Activated effector memory CD4-positive, alpha-beta T cell treated with Interleukin-2 at 50 U/mL for 16 hours (primary cell): Measurements from ENCODE around the gene COL6A1.

Experiments
- DNase-seq: peaks from one replicate; pipeline ENCODE4 v3.0.0-alpha.2; 2020

Gene COL6A1

GRCh38 chr21:46006547-46007491, 25.2 kb downstream of the COL6A1 start:
- no peak for DNase-seq

DNA sequence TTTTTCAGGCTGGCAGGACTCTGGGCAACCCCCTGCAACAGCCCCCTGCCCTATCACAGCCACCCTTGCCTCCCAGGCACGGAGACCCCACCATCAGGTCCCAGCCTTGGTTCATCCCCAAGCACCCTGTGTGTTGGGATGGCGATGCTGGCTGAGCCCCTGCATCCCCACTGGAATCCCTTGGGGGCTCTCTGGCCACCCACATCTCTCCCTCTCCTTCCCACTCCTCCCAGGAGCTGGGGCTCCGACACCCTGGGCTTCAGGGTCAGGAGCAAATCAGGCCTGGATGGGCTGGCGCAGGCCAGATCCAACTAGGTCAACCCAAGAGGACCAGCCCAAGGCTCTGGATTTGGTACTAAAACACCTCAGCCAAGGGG, 25.9 kb downstream of the COL6A1 start:
- DNase-seq, result no peak

- DNase-seq, result no peak
Measured at GRCh38 chr21:46008893-46009621, 27.5 kb downstream of the COL6A1 start.

GRCh38 chr21:46009951-46010705, 28.6 kb downstream of the COL6A1 start:
- DNase-seq, result no peak

DNA sequence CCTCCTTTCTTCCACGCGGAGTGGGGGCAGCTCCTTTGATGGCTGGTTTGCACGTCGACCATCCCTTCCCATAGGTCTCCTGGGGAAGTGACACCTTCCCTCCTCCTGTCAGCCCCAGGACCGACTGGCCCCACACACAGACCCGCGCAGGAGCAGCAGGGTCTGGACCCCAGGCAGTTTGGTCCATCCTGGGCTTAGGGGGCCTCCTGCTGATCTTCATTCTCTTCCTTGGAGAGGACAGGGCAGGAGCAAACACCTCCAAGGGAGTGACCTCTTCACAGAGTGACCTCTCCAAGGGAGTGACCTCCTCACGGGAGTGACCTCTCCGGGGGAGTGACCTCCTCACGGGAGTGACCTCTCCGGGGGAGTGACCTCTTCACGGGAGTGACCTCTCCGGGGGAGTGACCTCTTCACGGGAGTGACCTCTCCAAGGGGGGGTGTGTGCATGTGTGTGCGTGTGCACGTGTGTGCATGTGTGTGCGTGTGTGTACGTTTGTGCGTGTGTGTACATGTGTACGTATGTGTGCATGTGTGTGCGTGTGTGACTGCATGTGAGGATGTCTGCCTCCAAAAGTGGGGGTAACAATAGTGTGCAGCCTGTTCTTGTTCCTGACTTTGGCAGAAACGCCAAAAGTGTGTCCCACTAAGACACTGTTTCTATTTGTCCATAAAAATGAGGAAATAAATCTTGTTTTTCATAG, 29.8 kb downstream of the COL6A1 start:
- no peak for DNase-seq

DNA sequence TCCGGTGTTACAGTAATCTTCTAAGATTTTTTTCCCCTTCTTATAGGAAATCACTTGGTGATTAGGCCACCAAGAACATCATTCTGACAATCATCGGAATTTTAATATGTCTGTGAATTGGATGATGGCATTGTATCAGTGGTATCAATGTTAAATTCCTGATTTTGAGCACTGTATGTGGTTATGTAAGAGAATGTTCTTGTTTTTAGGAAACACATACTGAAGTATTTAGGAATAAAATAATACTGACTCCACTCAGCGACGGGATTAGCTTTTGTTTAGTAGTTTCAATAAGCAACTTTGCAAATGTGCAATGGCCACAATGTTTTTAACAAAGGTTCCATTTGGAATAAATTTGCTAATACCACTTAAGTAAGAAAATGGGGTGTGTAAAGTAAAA, 30.6 kb downstream of the COL6A1 start:
- no peak for DNase-seq

DNA sequence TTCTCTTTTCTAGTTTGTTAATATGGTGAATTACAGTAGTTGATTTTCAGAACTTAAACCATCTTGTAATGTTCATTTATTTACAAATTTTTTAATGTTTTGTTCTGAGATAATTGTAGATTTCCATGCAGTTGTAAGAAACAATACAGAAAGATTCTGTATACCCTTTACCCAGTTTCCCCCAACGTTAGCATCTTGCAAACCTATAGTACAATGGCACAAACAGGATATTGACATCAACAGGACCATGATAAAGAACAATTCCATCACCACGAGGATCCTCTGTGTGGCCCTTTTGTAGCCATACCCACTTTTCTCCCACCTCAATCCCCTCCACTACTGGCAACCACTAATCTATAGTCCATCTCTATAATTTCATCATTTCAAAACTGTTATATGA, 33.3 kb downstream of the COL6A1 start:
- DNase-seq, result no peak

DNA sequence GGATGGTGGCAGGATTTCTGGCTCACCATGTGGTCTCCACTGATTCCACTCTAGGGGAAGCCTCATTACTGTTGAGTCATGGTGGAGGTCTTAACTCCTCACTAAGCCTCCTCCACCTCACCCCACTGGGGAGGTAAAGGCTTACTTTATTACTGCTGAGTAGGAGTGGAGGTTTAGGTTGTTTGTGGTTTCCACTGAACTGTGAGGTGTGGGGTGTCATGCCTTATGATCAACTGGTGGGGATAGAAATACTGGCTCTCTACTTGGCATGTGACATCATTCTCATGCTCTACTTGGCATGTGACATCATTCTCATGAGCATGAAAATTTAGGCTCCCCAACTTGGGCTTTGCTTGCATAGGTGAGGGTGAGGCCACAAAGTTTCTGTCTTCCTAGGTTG, 35.6 kb downstream of the COL6A1 start:
- DNase-seq, result no peak

DNA sequence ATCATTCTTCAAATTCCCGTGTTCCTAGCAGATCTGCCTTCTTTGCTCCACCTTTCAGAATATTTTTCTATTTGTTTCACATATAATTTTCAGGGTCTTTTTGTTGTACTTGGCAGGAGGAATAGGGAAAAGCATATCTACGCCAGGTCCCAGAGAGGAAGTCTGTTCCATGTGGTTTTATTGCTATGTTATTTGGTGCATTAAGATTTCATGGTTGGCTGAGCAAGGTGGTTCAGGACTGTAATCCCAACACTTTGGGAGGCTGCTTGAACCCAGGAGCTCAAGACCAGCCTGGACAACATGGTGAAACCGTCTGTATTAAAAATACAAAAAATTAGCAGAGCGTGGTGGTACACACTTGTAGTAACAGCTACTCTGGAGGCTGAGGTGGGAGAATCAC, 36.1 kb downstream of the COL6A1 start:
- DNase-seq, result no peak

- no peak for DNase-seq
Measured at GRCh38 chr21:46018615-46019014, 37.0 kb downstream of the COL6A1 start.

DNA sequence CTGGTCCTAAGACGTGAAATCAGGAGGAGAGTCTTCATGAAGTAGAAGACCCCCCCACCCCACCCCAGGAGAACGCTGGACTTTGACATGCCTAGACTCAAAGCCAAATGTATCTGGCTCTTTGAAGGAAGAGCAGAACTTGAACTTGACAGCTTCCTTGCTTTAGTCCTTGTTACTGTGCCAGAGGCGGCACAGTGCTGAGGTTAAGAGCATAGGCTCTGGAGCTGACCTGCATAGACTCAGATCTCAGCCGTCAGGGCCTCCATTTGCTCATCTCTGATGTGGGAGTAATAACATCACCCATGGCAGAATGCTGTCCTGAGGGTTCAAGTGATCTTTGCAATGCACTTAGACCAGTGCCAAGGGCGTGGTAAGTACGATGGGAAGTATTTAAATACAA, 39.0 kb downstream of the COL6A1 start:
- DNase-seq, result no peak

GRCh38 chr21:46021398-46021797, 39.8 kb downstream of the COL6A1 start:
- no peak for DNase-seq

DNA sequence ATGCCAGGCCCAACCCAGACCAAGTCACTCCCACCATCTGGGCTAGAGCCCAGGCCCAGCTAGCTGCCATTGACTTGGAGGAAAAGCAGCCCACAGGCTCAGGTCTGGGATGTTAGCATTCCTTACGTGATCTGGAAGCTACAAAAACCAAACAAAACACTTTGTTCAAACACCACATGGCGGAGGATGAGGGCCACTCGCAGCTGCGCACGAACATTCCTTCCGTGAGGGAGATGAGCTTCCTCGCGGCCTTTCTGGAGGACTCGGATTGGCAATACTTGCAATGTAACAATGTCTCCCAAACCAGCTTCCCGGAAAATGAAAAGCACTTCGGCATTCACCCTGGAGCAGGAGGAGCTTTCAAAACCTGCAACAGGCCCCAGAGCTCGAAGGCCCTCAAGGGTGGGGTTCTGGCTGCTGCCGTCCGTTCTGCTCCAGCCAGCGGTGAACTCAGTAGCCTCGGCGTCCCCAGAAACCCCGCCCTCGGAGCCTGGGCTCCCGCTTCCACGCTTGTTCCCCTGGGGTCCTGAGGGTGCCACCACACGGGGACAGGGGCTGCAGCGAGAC, 40.5 kb downstream of the COL6A1 start:
- no peak for DNase-seq

- no peak for DNase-seq
Measured at GRCh38 chr21:46022551-46023525, 41.3 kb downstream of the COL6A1 start.

DNA sequence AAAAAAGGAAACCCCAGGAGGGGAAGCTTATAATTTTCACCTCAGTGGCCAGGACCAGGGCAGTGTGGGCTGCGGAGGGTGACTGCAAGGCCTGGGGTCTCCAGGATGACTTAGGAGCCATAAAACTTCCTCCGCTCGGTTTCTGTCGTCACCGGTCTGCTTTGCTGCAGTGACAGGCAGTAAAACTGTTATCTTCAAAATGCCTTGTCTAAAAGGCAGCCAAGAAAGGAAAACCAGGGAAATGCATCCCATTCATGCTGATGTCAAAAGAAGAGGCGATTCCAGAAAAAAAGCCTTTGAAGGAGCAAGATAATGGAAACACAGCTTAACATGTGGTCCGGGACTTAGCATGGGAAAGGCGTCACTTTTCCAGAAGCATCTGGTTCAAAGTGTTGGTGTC, 42.0 kb downstream of the COL6A1 start:
- DNase-seq, result no peak

- DNase-seq, result no peak
Measured at GRCh38 chr21:46024141-46024540, 42.6 kb downstream of the COL6A1 start.

DNA sequence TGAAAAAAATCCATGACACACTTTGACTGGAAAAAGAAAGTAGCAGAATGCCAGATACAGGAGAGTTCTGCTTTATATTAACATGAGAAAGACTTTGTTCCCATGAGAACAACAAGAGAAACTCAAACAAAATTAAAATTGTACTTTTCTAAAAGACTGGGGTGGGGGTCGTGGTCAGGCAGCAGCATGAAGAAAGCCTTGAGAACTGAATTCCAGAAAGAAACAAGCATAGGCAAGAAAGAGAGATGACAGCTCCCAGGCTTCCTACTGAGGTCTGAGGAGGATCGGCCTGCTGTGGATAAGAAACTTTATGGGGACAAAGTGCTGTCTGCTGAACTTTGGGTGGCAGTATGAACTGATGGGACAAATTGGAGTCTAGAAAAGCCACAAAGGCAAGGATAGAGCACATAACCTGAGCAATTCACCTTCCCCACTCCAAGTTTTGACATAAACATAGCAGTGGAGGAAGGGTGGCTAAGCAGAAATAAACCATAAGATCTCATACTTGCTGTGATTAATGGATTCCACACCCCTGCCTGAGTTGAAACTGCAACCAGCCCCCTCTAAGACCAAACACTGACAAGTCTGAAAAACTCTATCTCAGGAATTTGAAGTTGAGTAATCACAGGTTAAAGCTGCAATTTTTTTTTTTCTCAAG, 43.7 kb downstream of the COL6A1 start:
- DNase-seq, result no peak

DNA sequence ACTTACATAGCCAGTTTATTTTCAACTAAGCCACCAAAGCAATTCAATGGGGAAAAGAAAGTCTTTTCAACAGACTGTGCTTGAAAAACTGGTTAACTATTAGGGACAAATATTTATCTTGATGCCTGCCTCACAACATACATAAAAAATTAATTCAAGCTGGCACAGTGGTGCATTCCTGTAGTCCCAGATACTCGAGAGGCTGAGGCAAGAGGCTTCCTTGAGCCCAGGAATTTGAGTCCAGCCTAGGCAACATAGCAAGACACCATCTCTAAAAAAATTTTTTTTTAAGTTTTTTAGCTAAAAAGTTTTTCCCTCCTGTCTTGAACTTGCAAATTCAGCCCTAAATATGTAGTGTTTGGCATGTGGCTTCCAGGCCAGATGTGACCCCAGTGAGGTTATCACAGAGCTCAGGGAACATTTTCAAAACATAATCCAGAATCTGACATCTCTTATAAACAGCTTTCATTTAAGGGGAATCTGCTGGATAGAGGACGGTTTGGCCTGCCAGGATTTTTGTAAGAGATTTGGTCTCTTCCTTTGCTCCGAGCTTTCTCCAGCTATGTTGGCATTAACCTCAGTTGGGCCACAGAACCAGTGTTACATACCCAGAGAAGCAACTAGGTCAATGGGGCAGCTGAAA, 46.4 kb downstream of the COL6A1 start:
- no peak for DNase-seq

GRCh38 chr21:46028573-46029091, 47.1 kb downstream of the COL6A1 start:
- DNase-seq, result no peak
